ENCODE measurements around the gene PHF8. TPM values are rescaled to one million over a fixed set of nuclear protein-coding genes. Genes with fewer than 3 reads are reported as not detected.

The PHF8 gene
- total RNA-seq, 2 donors from 2014 or later, result 18.9 to 21.3 TPM

Other genes with a start within 250 kb of the PHF8 start
- 1 to 10 TPM; 8.6 to 9.1 TPM for gene FAM120C, start 138.8 kb upstream of the PHF8 start, total RNA-seq

Data from posterior vena cava (tissue), 2 donors.